Keratinocyte (primary cell): Measurements from ENCODE around the gene SCTR. TPM values are rescaled to one million over a fixed set of nuclear protein-coding genes. Genes with fewer than 3 reads are reported as not detected.

Experiments
- DNase-seq: peaks from one replicate; pipeline ENCODE4 v3.0.0-alpha.2; 2011; ENCODE audit warnings: low read depth, missing footprints, low spot score
- FAIRE-seq: peaks from 2 replicates; lab custom pipeline; 2011; peaks lifted over from hg19 to GRCh38; lab: Jason Lieb, UNC
- H2AFZ ChIP-seq: 2 replicates; pipeline ENCODE4 v1.6.0; 2012; ENCODE audit warnings: low read length, control low read depth, inconsistent platforms; ENCODE audit not compliant: control insufficient read depth
- H3K27ac ChIP-seq: 2 replicates; pipeline ENCODE4 v1.5.1; 2011; ENCODE audit warnings: low read length; ENCODE audit not compliant: control insufficient read depth, insufficient read depth
- H3K27me3 ChIP-seq: 3 replicates; pipeline ENCODE4 v1.6.0; 2011; ENCODE audit warnings: low read length; ENCODE audit not compliant: control insufficient read depth, insufficient read depth; ENCODE audit errors: extremely low read depth
- H3K36me3 ChIP-seq, 2 experiments: 2 replicates in 1 of 2; 3 replicates in 1 of 2; pipeline ENCODE4 v1.5.1; 2011; ENCODE audit warnings: low read length in 2 of 2, mild to moderate bottlenecking in 1 of 2; ENCODE audit not compliant: control insufficient read depth in 2 of 2, insufficient read depth in 2 of 2; ENCODE audit errors: extremely low read depth in 1 of 2
- H3K4me1 ChIP-seq: 3 replicates; pipeline ENCODE4 v1.5.1; 2011; ENCODE audit warnings: low read length; ENCODE audit not compliant: control insufficient read depth, insufficient read depth; ENCODE audit errors: extremely low read depth
- H3K4me2 ChIP-seq: 3 replicates; pipeline ENCODE4 v1.6.0; 2011; ENCODE audit warnings: low read depth, low read length; ENCODE audit not compliant: control insufficient read depth, insufficient read depth; ENCODE audit errors: extremely low read depth
- H3K4me3 ChIP-seq, 3 experiments: fragments of 200-600 bp in 1 of 3; sonication (generic) in 1 of 3; 2 replicates in 2 of 3; 3 replicates in 1 of 3; pipeline ENCODE4 v1.5.1; 2011 to 2016; ENCODE audit warnings: low read length in 3 of 3, mild to moderate bottlenecking in 3 of 3, control low read depth in 2 of 3, inconsistent platforms in 1 of 3, low read depth in 1 of 3, mixed read lengths in 1 of 3, mixed run types in 1 of 3, moderate library complexity in 1 of 3; ENCODE audit not compliant: control insufficient read depth in 2 of 3, insufficient read depth in 2 of 3; ENCODE audit errors: extremely low read depth in 1 of 3
- H3K79me2 ChIP-seq: 2 replicates; pipeline ENCODE4 v1.6.0; 2012; ENCODE audit warnings: low read length; ENCODE audit not compliant: control insufficient read depth, insufficient read depth
- H3K9ac ChIP-seq: 3 replicates; pipeline ENCODE4 v1.6.0; 2011; ENCODE audit warnings: low read length; ENCODE audit not compliant: control insufficient read depth, insufficient read depth; ENCODE audit errors: extremely low read depth
- H3K9me1 ChIP-seq: 3 replicates; pipeline ENCODE4 v1.6.0; 2011; ENCODE audit warnings: low read length; ENCODE audit not compliant: control insufficient read depth, insufficient read depth; ENCODE audit errors: extremely low read depth
- H3K9me3 ChIP-seq: 2 replicates; pipeline ENCODE4 v1.5.1; 2012; ENCODE audit warnings: low read depth, low read length; ENCODE audit not compliant: control insufficient read depth
- H4K20me1 ChIP-seq: 3 replicates; pipeline ENCODE4 v1.6.0; 2011; ENCODE audit warnings: low read length; ENCODE audit not compliant: control insufficient read depth, insufficient read depth; ENCODE audit errors: extremely low read depth
- CTCF ChIP-seq, 3 experiments: IDR thresholded peaks in 1 of 3; conservative IDR thresholded peaks in 1 of 3; optimal IDR thresholded peaks in 1 of 3; 2 replicates in 2 of 3; 3 replicates in 1 of 3; pipeline versions ENCODE3 to v1.5.1; 2011; ENCODE audit warnings: low read length in 3 of 3, mild to moderate bottlenecking in 3 of 3, moderate library complexity in 2 of 3, control low read depth in 1 of 3, inconsistent platforms in 1 of 3; ENCODE audit not compliant: insufficient read depth in 2 of 3; ENCODE audit errors: extremely low read depth in 1 of 3
- EZH2 ChIP-seq: IDR thresholded peaks from one replicate; pipeline ENCODE4 v1.6.1; 2012; ENCODE audit warnings: inconsistent platforms, mild to moderate bottlenecking, low read length, moderate library complexity
- dilution Hi-C: fragments of 300-500 bp; cut with MboI; formaldehyde crosslinking; loops from one replicate; pipeline ENCODE4 v1.7.0; 2020; ENCODE audit warnings: low sequenced_read_pairs; ENCODE audit not compliant: extremely low pct_ligation_motif_present
- polyA plus RNA-seq, 5 experiments: library from polyadenylated mRNA; depleted of rRNA in 3 of 5; stranded (reverse) in 3 of 5; stranded (forward) in 1 of 5; unstranded in 1 of 5; fragments of >200 nt; gene quantifications; 1 replicate in 1 of 5; 2 replicates in 3 of 5; 3 replicates in 1 of 5; pipeline versions ENCODE4 v1.2.1 to v1.2.3, GENCODE V29; 2011 to 2012; ENCODE audit warnings: missing spikeins in 2 of 5, low read depth in 1 of 5, low replicate concordance in 1 of 5

The SCTR gene
- polyA plus RNA-seq, 1 donor (not counting 4 experiments of a cell fraction or from before 2014, with no cell fraction given) = not detected

- H4K20me1 ChIP-seq = no peaks in the 10 kb centered on the region
- no peak overlapping the region for H3K4me2 ChIP-seq
- H3K9me3 ChIP-seq = no peaks in the 10 kb centered on the region
- peaks cover 37% of the 10 kb centered on the region for H3K27me3 ChIP-seq
- FAIRE-seq = no peak
- no peaks in the 10 kb centered on the region for H3K79me2 ChIP-seq
- TF ChIP-seq CTCF (optimal IDR thresholded peaks at IDR 0.05 in 1 of 3, IDR thresholded peaks at IDR 0.05 in 1 of 3, conservative IDR thresholded peaks at IDR 0.05 in 1 of 3; ENCODE audit: extremely low read depth in 1 of 3, insufficient read depth in 2 of 3, low read length in 3 of 3) (no peak), EZH2 (no peak)
- H3K27ac ChIP-seq = no peak overlapping the region
- no peak for DNase-seq
- dilution Hi-C loops = no loop called here
- H3K9ac ChIP-seq = no peak overlapping the region
- H2AFZ ChIP-seq = no peak overlapping the region
- H3K9me1 ChIP-seq = no peaks in the 10 kb centered on the region
- H3K4me3 ChIP-seq = no peak overlapping the region
- H3K36me3 ChIP-seq = no peaks in the 10 kb centered on the region
- no peaks in the 10 kb centered on the region for H3K4me1 ChIP-seq
Measured at GRCh38 chr2:119522671-119523070, 1.6 kb downstream of the SCTR start.

DNA sequence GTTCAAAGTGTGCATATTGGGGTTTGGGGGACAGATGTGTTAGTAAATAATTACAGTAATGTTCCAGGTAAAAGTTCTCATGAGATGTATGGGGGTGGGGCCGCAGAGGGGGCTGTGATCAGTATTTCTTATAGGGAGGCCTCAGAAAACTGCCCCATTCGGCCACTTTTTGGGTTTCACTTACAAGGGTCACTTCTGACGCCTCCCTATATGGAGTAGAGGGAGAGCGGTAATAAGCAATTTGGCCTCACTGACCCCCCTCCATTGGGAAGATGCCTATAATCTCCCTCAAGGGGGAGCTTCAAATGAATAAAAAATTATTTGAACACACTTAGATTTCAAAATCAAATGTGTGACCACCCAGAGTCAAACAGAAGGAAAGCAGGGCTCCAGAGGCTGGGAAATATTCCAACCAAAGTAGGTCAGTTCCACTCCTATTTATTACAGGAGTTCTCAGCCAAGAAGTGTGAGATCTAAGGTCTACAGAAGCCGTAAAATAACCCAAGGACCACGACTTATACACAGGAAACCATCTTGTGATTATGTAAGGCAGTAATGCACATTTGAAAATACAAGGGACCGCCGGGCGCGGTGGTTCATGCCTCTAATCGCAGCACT lies 2.7 kb downstream of the SCTR start:
- dilution Hi-C loops = no loop called here

More for the DNA sequence above, 2.7 kb downstream of the SCTR start:
- no peaks in the 10 kb centered on the region for H3K4me1 ChIP-seq
- DNase-seq (no peak), FAIRE-seq (no peak)
- no peaks in the 10 kb centered on the region for H3K9me3 ChIP-seq
- H2AFZ ChIP-seq = no peak overlapping the region
- TF ChIP-seq EZH2 = no peak
- no peaks in the 10 kb centered on the region for H3K79me2 ChIP-seq
- no peaks in the 10 kb centered on the region for H3K9me1 ChIP-seq
- H4K20me1 ChIP-seq = no peaks in the 10 kb centered on the region
- H3K4me3 ChIP-seq = no peak overlapping the region
- H3K36me3 ChIP-seq = no peaks in the 10 kb centered on the region
- H3K27ac ChIP-seq = no peak overlapping the region
- H3K9ac ChIP-seq = no peak overlapping the region
- no peak overlapping the region for H3K4me2 ChIP-seq
- peaks cover 37% of the 10 kb centered on the region for H3K27me3 ChIP-seq
